GM21619 (cell line): Measurements from ENCODE around the gene PRSS35.
"Not testable (repeated sequence)": the region's sequence is repeated elsewhere in the genome, so short reads cannot be mapped to it uniquely, and the experiment has no call there.

Experiments used
- ATAC-seq: cut with Tn5 transposase; IDR thresholded peaks from one replicate; pipeline ENCODE4 v1.9.1; 2021; ENCODE audit not compliant: unreplicated experiment

The PRSS35 gene

DNA sequence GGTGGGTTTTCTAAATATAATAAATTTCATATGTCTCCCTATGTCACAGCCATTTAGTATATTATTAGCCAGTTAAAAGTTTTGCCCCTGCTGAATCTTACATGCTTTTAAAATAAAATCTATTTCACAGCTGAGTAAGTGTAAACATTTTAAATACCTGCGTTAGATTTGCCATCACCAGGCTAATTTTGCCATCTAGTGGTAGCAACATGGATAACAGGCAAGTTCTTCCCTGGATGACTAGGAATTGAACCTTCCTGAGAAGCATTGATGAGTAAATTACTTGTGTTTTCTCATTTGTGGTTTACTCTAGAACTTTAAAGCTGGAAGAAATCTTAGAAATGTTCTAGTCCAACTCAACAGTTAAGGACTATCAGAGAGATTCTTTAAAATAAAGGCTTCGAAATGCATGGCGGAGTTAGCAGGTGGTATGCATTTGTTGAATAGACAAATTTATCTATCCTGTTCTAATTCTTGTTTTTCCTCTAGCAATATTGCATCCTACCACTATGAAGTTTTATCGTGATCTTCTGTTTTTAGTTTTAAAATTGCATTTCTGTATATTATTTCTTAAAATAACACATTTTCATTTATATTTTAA lies 2.6 kb downstream of the PRSS35 start:
- no peak for ATAC-seq

DNA sequence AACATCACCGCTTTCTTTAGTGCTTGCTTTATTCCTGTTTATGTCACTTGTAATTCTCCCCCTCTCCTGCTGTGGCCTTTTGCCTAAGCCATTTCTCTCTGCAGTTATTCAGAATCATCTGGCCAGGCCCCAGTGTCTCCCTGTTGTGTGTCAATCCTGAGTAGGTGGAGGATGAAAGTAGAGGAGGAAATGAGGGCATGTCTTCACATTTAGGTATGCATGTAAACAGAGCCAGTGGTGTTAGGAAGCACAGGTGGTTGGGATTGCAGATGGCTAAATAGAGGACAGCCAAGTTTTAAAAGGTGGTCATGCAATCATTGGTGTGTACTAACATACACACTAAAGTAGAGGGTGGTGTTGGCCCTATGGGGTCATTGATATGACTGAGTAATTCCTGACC lies 5.2 kb downstream of the PRSS35 start:
- ATAC-seq: no peak

GRCh38 chr6:83518816-83519480 lies 6.6 kb downstream of the PRSS35 start:
- ATAC-seq: no peak

GRCh38 chr6:83536034-83536646 lies 23.8 kb downstream of the PRSS35 start:
- ATAC-seq: no peak

DNA sequence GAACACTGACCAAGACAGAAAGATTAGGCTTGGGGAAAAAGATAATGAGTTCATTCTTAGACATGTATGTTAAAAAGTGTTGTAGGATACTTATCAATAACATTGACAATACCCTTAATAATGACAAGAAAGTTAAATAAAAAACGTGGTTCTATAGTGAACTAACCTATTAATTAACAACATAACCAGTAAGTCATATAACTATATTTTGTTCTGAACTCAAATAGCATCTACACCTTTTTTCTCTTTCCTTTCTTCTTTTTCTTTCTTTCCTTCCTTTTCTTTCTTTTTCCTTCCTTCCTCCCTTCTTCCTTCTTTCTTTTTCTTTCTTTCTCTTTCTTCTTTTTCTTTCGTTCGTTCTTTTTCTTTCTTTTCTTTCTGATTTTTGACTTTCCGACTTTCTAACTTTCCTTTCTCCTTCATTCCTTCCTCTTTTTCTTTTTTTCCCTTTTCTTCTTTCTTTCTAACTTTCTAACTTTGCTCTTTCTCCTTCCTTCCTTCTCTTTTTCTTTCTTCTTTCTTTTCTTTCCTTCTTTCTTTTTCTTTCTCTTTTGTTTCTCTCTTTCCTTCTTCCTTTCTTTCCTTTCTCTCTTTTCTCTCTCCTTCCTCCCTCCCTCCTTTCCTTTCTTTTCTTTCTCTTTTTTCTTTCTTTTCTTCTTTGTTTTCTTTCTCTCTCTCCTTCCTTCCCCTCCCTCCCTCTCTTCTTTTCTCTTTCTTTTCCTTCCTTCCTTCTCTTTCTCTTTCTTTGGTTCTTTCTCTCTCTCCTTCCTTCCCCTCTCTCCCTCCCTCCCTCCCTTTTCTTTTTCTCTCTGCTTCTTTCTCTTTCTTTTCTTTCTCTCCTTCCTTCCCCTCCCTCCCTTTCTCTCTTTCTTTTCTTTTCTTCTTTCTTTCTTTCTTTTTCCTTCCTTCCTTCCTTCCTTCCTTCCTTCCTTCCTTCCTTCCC lies 24.6 kb downstream of the PRSS35 start:
- ATAC-seq: no peak

GRCh38 chr6:83539678-83540077 lies 27.3 kb downstream of the PRSS35 start:
- ATAC-seq: no peak

- ATAC-seq: no peak
These were observed 34.3 kb downstream of the PRSS35 start for GRCh38 chr6:83546636-83547035.

DNA sequence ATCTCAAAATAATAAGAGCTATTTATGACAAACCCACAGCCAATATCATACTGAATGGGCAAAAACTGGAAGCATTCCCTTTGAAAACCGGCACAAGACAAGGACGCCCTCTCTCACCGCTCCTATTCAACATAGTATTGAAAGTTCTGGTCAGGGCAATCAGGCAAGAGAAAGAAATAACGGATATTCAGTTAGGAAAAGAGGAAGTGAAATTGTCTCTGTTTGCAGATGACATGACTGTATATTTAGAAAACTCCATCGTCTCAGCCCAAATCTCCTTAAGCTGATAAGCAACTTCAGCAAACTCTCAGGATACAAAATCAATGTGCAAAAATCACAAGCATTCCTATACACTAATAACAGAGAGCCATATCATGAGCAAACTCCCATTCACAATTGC lies 38.1 kb downstream of the PRSS35 start:
- ATAC-seq: not testable (repeated sequence)

DNA sequence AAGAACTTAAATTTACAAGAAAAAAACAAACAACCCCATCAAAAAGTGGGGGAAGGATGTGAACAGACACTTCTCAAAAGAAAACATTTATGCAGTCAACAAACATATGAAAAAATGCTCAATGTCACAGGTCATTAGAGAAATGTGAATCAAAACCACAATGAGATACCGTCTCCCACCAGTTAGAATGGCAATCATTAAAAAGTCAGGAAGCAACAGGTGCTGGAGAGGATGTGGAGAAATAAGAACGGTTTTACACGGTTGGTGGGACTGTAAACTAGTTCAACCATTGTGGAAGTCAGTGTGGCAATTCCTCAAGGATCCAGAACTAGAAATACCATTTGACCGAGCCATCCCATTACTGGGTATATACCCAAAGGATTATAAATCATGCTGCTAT lies 39.4 kb downstream of the PRSS35 start:
- not testable (repeated sequence) for ATAC-seq

DNA sequence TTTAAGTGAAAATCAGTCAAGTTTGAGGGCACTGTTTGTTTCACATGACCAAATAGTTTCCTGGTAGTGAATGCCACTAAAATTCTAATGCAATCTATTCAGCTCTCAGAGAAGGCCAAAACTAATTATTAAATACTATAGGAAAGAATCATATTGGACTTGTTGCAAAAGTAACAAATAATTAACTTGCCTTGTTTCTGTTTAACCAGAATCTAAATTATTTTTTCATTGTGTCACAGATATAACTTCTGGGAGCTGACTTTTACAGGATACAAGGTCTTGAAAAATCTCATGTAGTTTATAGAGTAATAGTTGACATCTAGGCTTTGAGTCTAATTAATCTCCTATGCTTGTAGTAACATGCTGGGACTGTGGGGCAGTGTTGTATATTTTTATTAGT lies 44.5 kb downstream of the PRSS35 start:
- no peak for ATAC-seq

- ATAC-seq: no peak
These were observed 46.6 kb downstream of the PRSS35 start for GRCh38 chr6:83558975-83559374.

- ATAC-seq: not testable (repeated sequence)
These were observed 59.4 kb downstream of the PRSS35 start for GRCh38 chr6:83571663-83572185.

- no peak for ATAC-seq
These were observed 62.4 kb downstream of the PRSS35 start for GRCh38 chr6:83574783-83575182.
